Transverse colon (tissue), 4 donors: ENCODE data around the gene HDGFL2. TPM values are rescaled to one million over a fixed set of nuclear protein-coding genes. Genes with fewer than 3 reads are reported as not detected.

Source experiments
- DNase-seq: peaks from one replicate; pipeline ENCODE4 v3.0.0-alpha.2; 2019
- H3K27ac ChIP-seq, 4 donors: fragments of 200-600 bp; sonication (generic); 2 replicates each; pipeline ENCODE4 v1.5.1; 2016 to 2018; ENCODE audit warnings: inconsistent platforms in 4 of 4
- H3K27me3 ChIP-seq: fragments of 200-600 bp; sonication (generic); 2 replicates; pipeline ENCODE4 v1.5.1; 2017; ENCODE audit warnings: inconsistent platforms
- H3K36me3 ChIP-seq, 4 donors: fragments of 200-600 bp; sonication (generic); 2 replicates each; pipeline ENCODE4 v1.5.1; 2017 to 2019; ENCODE audit warnings: inconsistent platforms in 4 of 4
- H3K4me1 ChIP-seq, 4 donors: fragments of 200-600 bp; sonication (generic); 2 replicates each; pipeline ENCODE4 v1.5.1; 2017 to 2020; ENCODE audit warnings: inconsistent platforms in 4 of 4
- H3K4me3 ChIP-seq, 4 donors: fragments of 200-600 bp; sonication (generic); 1 replicate in 1 of 4; 2 replicates in 3 of 4; pipeline versions ENCODE4 v1.5.1 to v1.6.1; 2017 to 2019; ENCODE audit warnings: inconsistent platforms in 4 of 4
- H3K9me3 ChIP-seq, 2 donors: fragments of 200-600 bp; sonication (generic); 2 replicates each; pipeline ENCODE4 v1.5.1; 2017 to 2019; ENCODE audit warnings: inconsistent platforms in 2 of 2
- EP300 ChIP-seq: sonication (generic); formaldehyde crosslinking; IDR thresholded peaks from one replicate; pipeline ENCODE4 v1.6.1; 2017; ENCODE audit warnings: antibody characterized with exemption, low read depth
- POLR2A ChIP-seq: fragments of 450-650 bp; IDR thresholded peaks from one replicate; pipeline ENCODE4 v1.6.1; 2016; ENCODE audit warnings: antibody characterized with exemption, mild to moderate bottlenecking, moderate library complexity
- POLR2AphosphoS5 ChIP-seq, 3 donors: sonication (generic); formaldehyde crosslinking; IDR thresholded peaks; one replicate each; pipeline ENCODE4 v1.6.1; 2016; ENCODE audit warnings: antibody characterized with exemption in 3 of 3
- WGBS, 2 donors: methylation state at CpG; one replicate each; pipeline ENCODE4 v1.1.5; 2018; ENCODE audit warnings: low coverage in 1 of 2; 5-methylcytosine and 5-hydroxymethylcytosine counted together
- in situ Hi-C, 4 donors: fragments of 200-750 bp; cut with MboI; loops; one replicate each; pipeline versions ENCODE4 v1.15.0 to v1.15.1; 2017; ENCODE audit warnings: low sequenced_read_pairs in 3 of 4, low pct_ligation_motif_present in 1 of 4, low pct_unique_long_range_greater_than_20kb in 1 of 4
- intact Hi-C: fragments of 100-400 bp; cut with DNase I; formaldehyde crosslinking; loops from one replicate; pipeline ENCODE4 v1.15.1; 2023; ENCODE audit warnings: low total_unique reads
- total RNA-seq, 4 donors: library from RNA; depleted of rRNA; stranded (reverse); fragments of >200 nt; gene quantifications; one replicate each; pipeline ENCODE4 v1.1.0, GENCODE V29; 2016
- TF ChIP-seq, protein P1 (sequence below), 5 experiments: fragments of 200-600 bp in 3 of 5; fragments of 450-650 bp in 2 of 5; sonication (generic) in 3 of 5; IDR thresholded peaks; 1 replicate in 2 of 5; 2 replicates in 3 of 5; pipeline ENCODE4 v1.5.1; 2016 to 2017; ENCODE audit warnings: antibody characterized with exemption in 5 of 5, inconsistent platforms in 3 of 5, mild to moderate bottlenecking in 2 of 5, moderate library complexity in 1 of 5

The HDGFL2 gene
- 10 to 100 TPM; 30.0 to 98.4 (median 38.9) TPM for total RNA-seq

DNA sequence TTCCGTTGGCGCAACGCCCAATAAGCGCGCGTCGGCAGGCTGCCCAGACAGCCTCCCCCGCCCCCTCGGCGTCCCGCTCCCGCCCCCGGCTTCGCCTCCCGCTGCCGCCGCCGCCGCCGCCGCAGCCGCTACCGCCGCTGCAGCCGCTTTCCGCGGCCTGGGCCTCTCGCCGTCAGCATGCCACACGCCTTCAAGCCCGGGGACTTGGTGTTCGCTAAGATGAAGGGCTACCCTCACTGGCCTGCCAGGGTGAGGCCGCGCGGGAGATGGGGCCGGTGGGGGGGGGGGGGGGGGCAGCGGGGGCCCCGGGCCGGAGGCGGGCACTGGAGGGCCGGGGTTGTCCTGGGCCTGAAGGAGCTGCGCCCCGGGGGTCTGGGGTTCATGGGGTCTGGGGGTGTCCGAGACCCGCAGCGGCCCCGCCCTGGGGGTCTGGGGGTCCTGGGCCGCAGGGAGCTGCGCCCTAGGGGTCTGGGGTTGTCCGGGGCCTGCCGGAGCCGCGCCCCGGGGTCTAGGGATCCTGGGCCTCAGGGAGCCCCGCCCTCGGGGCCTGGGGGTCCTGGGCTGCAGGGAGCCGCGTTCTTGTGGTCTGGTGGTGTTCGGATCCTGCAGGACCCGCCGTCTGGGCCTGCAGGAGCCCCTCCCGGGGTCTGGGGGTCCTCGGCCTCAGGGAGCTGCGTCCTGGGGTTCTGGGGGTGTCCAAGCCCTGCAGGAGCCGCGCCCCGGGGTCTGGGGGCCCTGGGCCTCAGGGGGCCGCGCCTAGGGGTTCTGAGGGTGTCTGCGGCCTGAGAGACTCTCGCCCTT, at the start of gene HDGFL2:
Gene HDGFL2, plus strand, starts transcription at position 124 of the 801 bp plus-strand sequence. Its CDS starts 54 bp downstream, at position 178.
- Histone ChIP-seq H3K27ac (peak within 1 kb of the TSS; percentile 93 to 96 (median 94)), H3K27me3 (no peaks in the 10 kb centered on the region), H3K9me3 (no peaks in the 10 kb centered on the region), H3K36me3 (peaks cover 0 to 3% (median 0%) of the 10 kb centered on the region in 4 donors), H3K4me1 (peaks cover 7 to 33% (median 22%) of the 10 kb centered on the region in 4 donors), H3K4me3 (peak within 1 kb of the TSS; percentile 93 to 99 (median 97))
- DNase-seq = no peak
- intact Hi-C loops = no loop called here
- WGBS, 2 donors = 0% methylated on average over 33 of the region's 71 CpGs; no CpG with 5 or more reads in 1 of the 2 donors
- in situ Hi-C loops = no loop called here
- no peak for TF ChIP-seq EP300
- TF ChIP-seq POLR2A = no peak
- TF ChIP-seq, protein P1, sequence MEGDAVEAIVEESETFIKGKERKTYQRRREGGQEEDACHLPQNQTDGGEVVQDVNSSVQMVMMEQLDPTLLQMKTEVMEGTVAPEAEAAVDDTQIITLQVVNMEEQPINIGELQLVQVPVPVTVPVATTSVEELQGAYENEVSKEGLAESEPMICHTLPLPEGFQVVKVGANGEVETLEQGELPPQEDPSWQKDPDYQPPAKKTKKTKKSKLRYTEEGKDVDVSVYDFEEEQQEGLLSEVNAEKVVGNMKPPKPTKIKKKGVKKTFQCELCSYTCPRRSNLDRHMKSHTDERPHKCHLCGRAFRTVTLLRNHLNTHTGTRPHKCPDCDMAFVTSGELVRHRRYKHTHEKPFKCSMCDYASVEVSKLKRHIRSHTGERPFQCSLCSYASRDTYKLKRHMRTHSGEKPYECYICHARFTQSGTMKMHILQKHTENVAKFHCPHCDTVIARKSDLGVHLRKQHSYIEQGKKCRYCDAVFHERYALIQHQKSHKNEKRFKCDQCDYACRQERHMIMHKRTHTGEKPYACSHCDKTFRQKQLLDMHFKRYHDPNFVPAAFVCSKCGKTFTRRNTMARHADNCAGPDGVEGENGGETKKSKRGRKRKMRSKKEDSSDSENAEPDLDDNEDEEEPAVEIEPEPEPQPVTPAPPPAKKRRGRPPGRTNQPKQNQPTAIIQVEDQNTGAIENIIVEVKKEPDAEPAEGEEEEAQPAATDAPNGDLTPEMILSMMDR (IDR thresholded peaks at IDR 0.05) = no peak
- no peak for TF ChIP-seq POLR2AphosphoS5 (IDR thresholded peaks at IDR 0.05)

DNA sequence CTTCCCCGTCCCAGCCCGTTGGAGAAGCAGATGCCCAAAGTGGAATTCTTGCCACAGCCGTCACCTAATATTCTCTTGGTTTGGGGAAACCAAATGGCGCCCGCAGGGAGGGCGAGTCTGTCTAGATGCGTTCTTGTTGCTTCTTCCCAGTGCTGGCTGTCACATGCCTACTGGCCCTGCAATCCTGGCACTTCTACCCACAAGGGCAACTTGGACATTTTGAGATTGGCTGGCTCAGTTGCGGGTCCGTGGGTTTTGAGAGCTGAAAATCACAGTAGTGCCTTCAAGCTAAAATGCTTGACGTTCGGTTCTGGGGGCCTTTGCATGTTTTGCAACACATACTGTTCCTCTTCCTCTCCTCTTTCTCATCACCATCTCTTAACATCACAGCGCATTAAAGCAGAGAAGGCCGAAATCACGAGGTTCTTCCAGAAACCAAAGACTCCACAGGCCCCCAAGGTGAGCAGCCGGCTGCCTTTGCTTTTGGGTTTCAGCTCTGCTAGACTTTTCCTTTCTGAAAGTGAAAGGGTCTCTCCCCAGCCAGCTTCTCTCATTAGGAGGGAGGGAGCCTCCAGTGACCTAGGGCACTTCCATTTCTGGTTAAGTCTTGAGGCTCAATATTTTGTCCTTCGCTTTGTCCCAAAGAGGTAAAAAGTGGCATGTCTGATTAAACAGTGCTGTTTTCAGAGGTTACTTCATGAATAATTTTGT, 48.5 kb upstream of the HDGFL2 start:
- Histone ChIP-seq H3K36me3 (no peaks in the 10 kb centered on the region), H3K27ac (no peak overlapping the region), H3K4me3 (no peak overlapping the region), H3K27me3 (no peaks in the 10 kb centered on the region), H3K9me3 (no peaks in the 10 kb centered on the region), H3K4me1 (no peaks in the 10 kb centered on the region)
- in situ Hi-C loops (no loop called here), intact Hi-C loops (no loop called here)
- TF ChIP-seq, protein P1 (IDR thresholded peaks at IDR 0.05) = no peak
- no peak for TF ChIP-seq POLR2AphosphoS5 (IDR thresholded peaks at IDR 0.05)
- no peak for TF ChIP-seq POLR2A
- no peak for TF ChIP-seq EP300
- DNase-seq = no peak
- 91 to 96% methylated on average over 7 to 16 of the region's 16 CpGs for WGBS, 2 donors

DNA sequence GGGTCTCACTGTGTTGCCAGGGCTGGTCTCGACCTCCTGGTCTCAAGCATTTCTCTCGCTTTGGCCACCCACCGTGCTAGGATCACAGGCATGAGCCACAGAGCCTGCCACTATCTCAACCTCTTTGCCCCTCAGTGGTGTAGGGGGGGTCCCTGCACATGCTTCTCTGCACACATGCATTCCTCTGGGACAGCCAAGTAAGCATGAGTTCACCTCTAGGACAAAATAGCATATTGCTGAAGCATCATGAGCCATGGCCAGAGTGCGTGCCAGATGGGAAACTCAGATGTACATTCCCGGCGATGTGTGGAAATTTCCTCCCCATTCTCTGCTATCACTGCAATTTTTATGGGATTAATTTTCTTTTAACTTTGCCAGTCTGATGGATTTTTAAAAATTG, 46.6 kb upstream of the HDGFL2 start:
- Histone ChIP-seq H3K9me3 (no peaks in the 10 kb centered on the region), H3K27me3 (no peaks in the 10 kb centered on the region), H3K27ac (no peak overlapping the region), H3K36me3 (no peaks in the 10 kb centered on the region), H3K4me1 (no peaks in the 10 kb centered on the region), H3K4me3 (no peak overlapping the region)
- no peak for TF ChIP-seq POLR2A
- TF ChIP-seq, protein P1 (IDR thresholded peaks at IDR 0.05) = no peak
- no peak for TF ChIP-seq EP300
- TF ChIP-seq POLR2AphosphoS5 (IDR thresholded peaks at IDR 0.05) = no peak
- intact Hi-C loops = no loop called here
- no peak for DNase-seq
- in situ Hi-C loops = no loop called here
- WGBS, 2 donors = 90 to 100% methylated on average over 3 to 6 of the region's 6 CpGs

DNA sequence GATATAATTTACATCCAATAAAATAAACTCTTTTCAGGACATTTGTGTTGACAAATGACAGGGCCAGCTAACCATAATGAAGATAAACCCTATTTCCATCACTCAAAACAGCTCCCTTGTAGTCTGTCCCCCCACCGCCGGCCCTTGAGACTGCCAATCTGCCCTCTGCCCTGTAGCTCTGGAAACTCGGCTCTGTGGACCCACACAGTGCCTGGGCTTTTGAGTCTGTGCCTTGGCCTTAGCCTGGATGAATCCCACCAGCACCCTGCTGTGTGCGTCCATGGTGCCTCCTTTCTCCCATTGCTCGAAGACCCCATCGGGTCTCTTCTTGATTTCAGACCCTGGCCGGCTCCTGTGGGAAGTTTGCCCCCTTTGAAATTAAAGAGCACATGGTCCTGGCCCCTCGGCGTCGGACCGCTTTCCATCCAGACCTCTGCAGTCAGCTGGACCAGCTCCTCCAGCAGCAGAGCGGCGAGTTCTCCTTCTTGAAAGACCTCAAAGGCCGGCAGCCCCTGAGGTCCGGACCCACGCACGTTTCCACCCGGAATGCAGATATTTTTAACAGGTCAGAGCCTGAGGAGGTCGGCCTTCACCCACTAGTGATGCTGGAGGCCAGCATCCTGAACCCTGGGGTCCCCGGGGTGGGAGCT, 43.6 kb upstream of the HDGFL2 start:
- H3K27me3 ChIP-seq = no peaks in the 10 kb centered on the region
- TF ChIP-seq POLR2A (no peak), POLR2AphosphoS5 (IDR thresholded peaks at IDR 0.05) (no peak), EP300 (no peak)
- TF ChIP-seq, protein P1 (IDR thresholded peaks at IDR 0.05) = no peak
- H3K36me3 ChIP-seq = peaks cover 0 to 5% (median 2%) of the 10 kb centered on the region in 4 donors
- DNase-seq = no peak
- intact Hi-C loops (no loop called here), in situ Hi-C loops (no loop called here)
- 95% methylated on average over 20 of the region's 20 CpGs; no CpG with 5 or more reads in 1 of the 2 donors for WGBS, 2 donors
- no peak overlapping the region for H3K4me3 ChIP-seq
- H3K9me3 ChIP-seq = no peaks in the 10 kb centered on the region
- H3K27ac ChIP-seq = no peak overlapping the region
- no peaks in the 10 kb centered on the region for H3K4me1 ChIP-seq
